PFSK-1 (cell line): ENCODE results near the gene RBMS3.

Experiments
- SIN3A ChIP-seq: IDR thresholded peaks from 2 replicates; pipeline ENCODE4 v1.6.1; 2012; ENCODE audit warnings: mild to moderate bottlenecking, low read length, moderate library complexity, borderline replicate concordance; ENCODE audit not compliant: insufficient read depth
- TAF1 ChIP-seq: IDR thresholded peaks from 2 replicates; pipeline ENCODE4 v1.6.1; 2012; ENCODE audit warnings: low read length, control low read depth, borderline replicate concordance; ENCODE audit not compliant: insufficient read depth

DNA sequence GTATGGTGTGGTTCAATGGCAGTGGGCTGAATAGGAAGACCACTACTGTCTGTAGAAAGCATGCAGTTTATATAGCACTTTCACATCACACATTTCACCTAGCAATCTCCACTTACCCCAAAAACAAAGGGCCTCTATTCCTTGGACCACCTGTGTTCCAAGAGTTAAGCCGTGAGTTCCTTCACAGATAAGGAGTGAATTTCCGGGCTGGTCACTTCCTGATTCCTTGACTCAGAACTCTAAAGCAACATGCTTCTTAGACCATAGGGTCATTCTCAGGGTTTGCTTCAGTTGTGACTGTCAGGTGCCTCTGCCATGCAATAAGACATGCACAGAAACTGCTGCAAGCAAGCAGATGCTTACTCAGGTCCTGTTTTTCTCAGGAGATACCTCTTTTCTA is 737.0 kb downstream of the RBMS3 start:
- TF ChIP-seq TAF1: no peak
- no peak for TF ChIP-seq SIN3A
